ENCODE measurements around the gene CNTNAP2.

- TF ChIP-seq, protein P1, sequence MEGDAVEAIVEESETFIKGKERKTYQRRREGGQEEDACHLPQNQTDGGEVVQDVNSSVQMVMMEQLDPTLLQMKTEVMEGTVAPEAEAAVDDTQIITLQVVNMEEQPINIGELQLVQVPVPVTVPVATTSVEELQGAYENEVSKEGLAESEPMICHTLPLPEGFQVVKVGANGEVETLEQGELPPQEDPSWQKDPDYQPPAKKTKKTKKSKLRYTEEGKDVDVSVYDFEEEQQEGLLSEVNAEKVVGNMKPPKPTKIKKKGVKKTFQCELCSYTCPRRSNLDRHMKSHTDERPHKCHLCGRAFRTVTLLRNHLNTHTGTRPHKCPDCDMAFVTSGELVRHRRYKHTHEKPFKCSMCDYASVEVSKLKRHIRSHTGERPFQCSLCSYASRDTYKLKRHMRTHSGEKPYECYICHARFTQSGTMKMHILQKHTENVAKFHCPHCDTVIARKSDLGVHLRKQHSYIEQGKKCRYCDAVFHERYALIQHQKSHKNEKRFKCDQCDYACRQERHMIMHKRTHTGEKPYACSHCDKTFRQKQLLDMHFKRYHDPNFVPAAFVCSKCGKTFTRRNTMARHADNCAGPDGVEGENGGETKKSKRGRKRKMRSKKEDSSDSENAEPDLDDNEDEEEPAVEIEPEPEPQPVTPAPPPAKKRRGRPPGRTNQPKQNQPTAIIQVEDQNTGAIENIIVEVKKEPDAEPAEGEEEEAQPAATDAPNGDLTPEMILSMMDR (IDR thresholded peaks at IDR 0.05), result no peak
- TF ChIP-seq POLR2A (IDR thresholded peaks at IDR 0.05), result no peak
Measured at GRCh38 chr7:146345251-146345650, 228.7 kb downstream of the CNTNAP2 start.

Data from tibial nerve (tissue), 3 donors.